Esophagus (tissue), 2 donors: Measurements from ENCODE around the gene RNF181. TPM values are rescaled to one million over a fixed set of nuclear protein-coding genes. Genes with fewer than 3 reads are reported as not detected.
A peak's percentile ranks its signal among the peaks of the same experiment; 100 is the strongest.
"Not testable (repeated sequence)": the region's sequence is repeated elsewhere in the genome, so short reads cannot be mapped to it uniquely, and the experiment has no call there.

Experiments
- H3K27ac ChIP-seq, 2 donors: one replicate each; pipeline ENCODE4 v1.5.1; 2013; ENCODE audit warnings: low read depth in 2 of 2, mild to moderate bottlenecking in 2 of 2, inconsistent platforms in 1 of 2, low read length in 1 of 2, moderate library complexity in 1 of 2
- H3K27me3 ChIP-seq, 2 donors: one replicate each; pipeline ENCODE4 v1.6.1; 2013; ENCODE audit warnings: low read length in 2 of 2, control low read depth in 1 of 2, mild to moderate bottlenecking in 1 of 2; ENCODE audit not compliant: insufficient read depth in 2 of 2, control insufficient read depth in 1 of 2
- H3K36me3 ChIP-seq, 2 donors: one replicate each; pipeline ENCODE4 v1.6.1; 2013; ENCODE audit warnings: low read length in 1 of 2; ENCODE audit not compliant: control insufficient read depth in 2 of 2, insufficient read depth in 2 of 2
- H3K4me1 ChIP-seq, 2 donors: one replicate each; pipeline ENCODE4 v1.6.1; 2013; ENCODE audit warnings: low read length in 1 of 2; ENCODE audit not compliant: control insufficient read depth in 2 of 2, insufficient read depth in 2 of 2
- H3K4me3 ChIP-seq, 2 donors: one replicate each; pipeline ENCODE4 v1.5.1; 2013; ENCODE audit warnings: low read length in 2 of 2, mild to moderate bottlenecking in 2 of 2, low read depth in 1 of 2, moderate library complexity in 1 of 2
- H3K9me3 ChIP-seq, 2 donors: one replicate each; pipeline ENCODE4 v1.6.1; 2013; ENCODE audit warnings: mild to moderate bottlenecking in 2 of 2, low read depth in 1 of 2, low read length in 1 of 2, moderate library complexity in 1 of 2; ENCODE audit not compliant: control insufficient read depth in 2 of 2, insufficient read depth in 1 of 2
- WGBS, 2 donors: extraction: QIAGEN DNeasy Blood & Tissue Kit; methylation state at CpG; one replicate each; pipeline ENCODE4 v1.1.7; 2013; 5-methylcytosine and 5-hydroxymethylcytosine counted together
- polyA plus RNA-seq, 2 donors: library from polyadenylated mRNA; stranded (reverse); fragments of 200-250 nt; gene quantifications; one replicate each; pipeline ENCODE4 v1.2.3, GENCODE V29; 2013
- donor health status: healthy with polysubstance abuse.
- donor health status: Bipolar disorder and iron deficiency.

The RNF181 gene
- polyA plus RNA-seq, 2 donors, result 159 to 189 TPM

DNA sequence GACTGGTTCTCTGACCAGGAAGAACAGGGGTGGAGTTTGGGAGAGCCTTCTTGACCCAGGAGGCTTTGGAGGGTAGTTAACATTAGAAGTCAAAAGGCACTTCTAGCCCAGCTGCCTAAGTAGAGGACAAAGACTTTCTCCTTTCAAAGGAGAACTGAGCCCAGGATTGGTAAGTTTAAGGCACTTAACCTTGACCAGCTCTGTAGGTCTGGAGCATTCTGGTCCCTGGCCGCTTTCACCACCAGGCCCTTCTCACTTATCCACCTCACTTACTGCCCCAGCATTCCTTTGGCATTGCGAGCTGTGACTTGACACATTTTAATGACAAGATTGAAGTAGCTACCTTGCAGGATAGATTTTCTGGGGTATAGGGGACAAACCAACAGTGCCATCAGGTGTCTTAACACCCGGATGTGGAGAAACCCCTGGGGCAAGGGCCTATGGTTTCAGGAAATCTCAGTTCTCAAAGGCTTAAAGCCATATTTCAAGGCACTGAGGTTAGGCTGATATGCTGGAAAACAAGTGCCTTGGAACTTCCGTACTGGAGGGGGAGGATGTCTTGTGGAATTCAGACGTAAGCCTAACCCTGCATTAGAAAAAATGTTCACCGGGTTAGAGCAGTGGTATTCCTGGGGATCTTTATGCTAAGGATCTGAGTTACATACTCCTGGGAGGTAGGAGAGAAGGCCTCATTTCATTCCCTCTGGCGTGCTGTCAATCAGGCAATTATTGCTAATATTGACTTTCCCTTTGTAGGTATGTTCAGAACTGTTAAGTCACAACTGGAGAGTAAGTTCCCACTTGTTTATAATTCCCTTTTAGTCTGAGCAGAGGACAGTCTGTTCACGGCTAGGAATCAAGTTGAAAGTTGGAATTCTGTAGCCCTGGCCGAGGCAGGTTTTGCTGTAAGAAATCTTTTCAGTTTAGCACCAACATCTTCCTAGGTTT is 12.0 kb downstream of the RNF181 start:
- Histone ChIP-seq H3K27me3 (no peaks in the 10 kb centered on the region), H3K4me1 (peaks cover 6 to 18% of the 10 kb centered on the region in 2 donors), H3K9me3 (no peaks in the 10 kb centered on the region), H3K4me3 (no peak overlapping the region), H3K27ac (peak overlapping the region in 1 of 2 donors; percentile 3), H3K36me3 (peaks cover 11% of the 10 kb centered on the region in 2 donors)
- WGBS, 2 donors, result 77 to 81% methylated on average over 9 of the region's 9 CpGs

DNA sequence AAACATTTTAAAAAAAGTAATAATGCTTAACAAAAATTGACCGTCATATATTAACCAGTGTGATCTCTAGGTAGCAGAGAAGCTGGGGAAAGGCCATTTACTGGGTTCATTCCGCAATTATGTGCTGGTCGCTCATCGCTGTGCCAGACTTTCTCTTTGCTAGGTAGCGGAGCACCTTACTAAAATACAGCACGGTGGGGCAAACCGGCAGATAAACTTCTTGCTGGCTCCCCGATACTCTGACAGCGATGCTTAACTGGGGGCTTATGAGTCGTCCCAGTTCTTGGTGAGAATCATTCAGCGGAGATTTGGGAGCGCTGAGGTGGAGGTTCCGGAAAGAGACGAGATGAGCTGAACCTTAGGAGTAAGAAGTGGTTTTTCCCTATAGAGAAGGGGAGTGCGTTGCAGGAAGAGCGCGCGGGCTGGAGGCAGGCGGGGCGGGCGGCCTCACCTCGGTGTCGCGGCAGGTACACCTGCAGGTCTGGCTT is 15.7 kb downstream of the RNF181 start:
- H3K36me3 ChIP-seq, result peaks cover 9 to 11% of the 10 kb centered on the region in 2 donors
- H3K4me1 ChIP-seq, result peaks cover 3 to 8% of the 10 kb centered on the region in 2 donors
- WGBS, 2 donors, result 5 to 6% methylated on average over 24 of the region's 24 CpGs
- H3K4me3 ChIP-seq, result peak overlapping the region; percentile 89 to 94
- no peaks in the 10 kb centered on the region for H3K27me3 ChIP-seq
- H3K27ac ChIP-seq, result peak overlapping the region; percentile 92
- H3K9me3 ChIP-seq, result no peaks in the 10 kb centered on the region

DNA sequence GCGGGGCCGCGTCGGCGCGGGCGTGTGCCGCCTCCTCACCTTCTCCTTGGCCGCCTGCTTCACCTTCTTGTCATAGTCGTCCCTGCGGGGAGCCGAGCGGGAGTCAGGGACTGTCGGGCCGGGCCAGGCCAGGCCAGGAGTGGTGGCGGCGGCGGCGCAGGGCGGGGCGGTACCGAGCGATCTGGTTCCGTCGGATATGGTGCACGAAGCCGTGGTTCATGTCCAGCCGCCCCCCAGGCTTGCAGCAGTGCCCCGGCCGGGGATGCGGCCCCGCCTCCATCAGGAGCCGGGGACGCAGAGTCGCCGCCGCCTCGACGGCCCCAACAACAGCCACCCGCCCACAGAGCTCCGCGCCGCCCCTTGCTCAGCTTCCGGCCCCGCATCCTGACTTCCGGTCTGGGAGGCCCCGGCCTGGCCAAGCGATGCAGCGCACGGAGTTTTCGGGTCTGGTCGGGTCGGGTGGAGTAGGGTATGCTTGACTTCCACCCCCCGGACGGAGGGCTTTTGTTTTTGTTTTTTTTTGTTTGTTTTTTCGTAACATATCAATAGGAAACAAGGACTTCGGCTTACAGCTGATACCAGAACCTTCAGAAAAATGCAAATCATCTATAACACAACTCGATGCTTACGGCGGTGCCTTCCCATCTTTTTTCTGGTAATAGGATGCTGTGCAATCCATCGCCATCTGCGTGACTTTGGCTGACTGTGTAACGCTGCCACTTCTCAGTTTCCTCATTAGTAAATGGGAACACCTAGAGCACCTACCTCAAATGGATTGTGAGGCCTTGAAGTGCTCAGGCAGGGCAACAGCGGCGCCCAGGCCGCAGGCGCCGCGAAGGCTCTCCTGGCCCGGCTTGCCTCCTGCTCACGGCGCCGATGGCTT is 16.4 kb downstream of the RNF181 start, which contains the start of gene C2orf68:
C2orf68 (minus strand) TSS at position 362 of the 883 bp plus-strand sequence; CDS start at position 280, 82 bp downstream.
- Histone ChIP-seq H3K4me1 (peaks cover 3 to 8% of the 10 kb centered on the region in 2 donors), H3K9me3 (no peaks in the 10 kb centered on the region), H3K4me3 (peak within 1 kb of the TSS; percentile 89 to 94), H3K27ac (peak within 1 kb of the TSS; percentile 92), H3K27me3 (no peaks in the 10 kb centered on the region), H3K36me3 (peaks cover 9 to 11% of the 10 kb centered on the region in 2 donors)
- 8 to 11% methylated on average over 69 to 73 of the region's 73 CpGs for WGBS, 2 donors

DNA sequence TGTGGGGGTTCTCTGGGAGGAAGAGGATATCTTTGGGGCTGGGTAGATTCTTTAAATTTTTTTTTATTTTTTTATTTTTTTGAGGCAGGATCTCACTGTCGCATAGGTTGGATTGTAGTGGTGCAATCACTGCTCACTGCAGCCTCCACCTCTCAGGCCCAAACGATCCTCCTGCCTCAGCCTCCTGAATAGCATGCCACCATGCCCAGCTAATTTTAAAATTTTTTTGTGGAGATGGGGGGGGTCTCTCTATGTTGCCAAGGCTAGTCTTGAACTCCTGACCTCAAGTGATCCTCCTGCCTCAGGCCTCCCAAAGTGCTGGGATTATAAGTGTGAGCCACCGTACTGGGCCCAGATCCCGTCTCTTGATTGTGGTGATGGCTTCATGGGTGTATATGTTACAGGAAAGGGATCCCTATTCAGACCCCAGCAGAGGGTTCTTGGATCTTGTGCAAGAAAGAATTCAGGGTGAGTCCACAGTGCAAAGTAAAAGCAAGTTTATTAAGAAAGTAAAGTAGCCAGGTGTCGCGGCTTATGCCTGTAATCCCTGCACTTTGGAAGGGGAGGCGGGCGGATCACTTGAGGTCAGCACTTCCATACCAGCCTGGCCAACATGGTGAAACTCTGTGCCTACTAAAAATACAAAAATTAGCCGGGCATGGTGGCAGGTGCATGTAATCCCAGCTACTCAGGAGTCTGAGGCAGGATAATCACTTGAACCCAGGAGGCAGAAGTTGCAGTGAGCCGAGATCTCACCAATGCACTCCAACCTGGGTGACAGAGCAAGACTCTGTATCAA is 18.4 kb downstream of the RNF181 start:
- WGBS, 2 donors, result 81 to 86% methylated on average over 10 of the region's 10 CpGs
- peaks cover 0 to 15% of the 10 kb centered on the region in 2 donors for H3K4me1 ChIP-seq
- H3K4me3 ChIP-seq, result no peak overlapping the region
- H3K27ac ChIP-seq, result no peak overlapping the region
- peaks cover 3 to 6% of the 10 kb centered on the region in 2 donors for H3K36me3 ChIP-seq
- no peaks in the 10 kb centered on the region for H3K27me3 ChIP-seq
- H3K9me3 ChIP-seq, result no peaks in the 10 kb centered on the region

DNA sequence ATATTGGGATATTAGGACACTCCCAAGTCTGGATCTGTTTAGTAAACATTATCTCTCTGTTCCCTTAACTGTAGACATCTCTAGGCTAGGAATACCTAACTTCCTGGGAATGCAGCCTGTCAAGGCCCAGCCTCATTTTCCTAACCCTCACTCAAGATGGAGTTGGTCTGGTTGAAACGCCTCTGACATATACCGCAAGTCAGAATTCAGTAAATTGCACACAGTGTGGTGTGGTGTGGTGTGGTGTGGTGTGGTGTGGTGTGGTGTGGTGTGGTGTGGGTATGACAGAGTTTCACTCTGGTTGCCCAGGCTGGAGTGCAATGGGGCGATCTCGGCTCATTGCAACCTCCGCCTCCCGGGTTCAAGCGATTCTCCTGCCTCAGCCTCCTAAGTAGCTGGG is 19.2 kb downstream of the RNF181 start:
- peaks cover 0 to 12% of the 10 kb centered on the region in 2 donors for H3K4me1 ChIP-seq
- not testable (repeated sequence) for H3K27me3 ChIP-seq, H3K36me3 ChIP-seq, H3K9me3 ChIP-seq, H3K4me3 ChIP-seq, H3K27ac ChIP-seq
- WGBS, 2 donors, result 94 to 98% methylated on average over 7 of the region's 7 CpGs

DNA sequence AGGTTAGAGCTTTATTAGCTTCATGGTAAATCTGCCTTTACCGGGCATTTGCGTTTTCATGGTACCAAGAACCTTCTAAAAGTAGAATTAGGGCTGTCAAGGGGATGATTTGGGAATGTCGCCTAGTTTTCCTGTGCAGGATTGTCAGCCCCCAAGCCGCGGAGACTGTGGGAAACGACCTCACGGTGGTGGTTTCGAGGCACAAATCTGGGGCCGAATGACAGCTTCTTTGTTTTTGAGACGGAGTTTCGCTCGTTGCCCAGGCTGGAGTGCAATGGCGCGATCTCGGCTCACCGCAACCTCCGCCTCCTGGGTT is 19.8 kb downstream of the RNF181 start:
- Histone ChIP-seq H3K27ac (no peak overlapping the region), H3K4me3 (peak overlapping the region in 1 of 2 donors; percentile 64)
- 78 to 90% methylated on average over 12 to 17 of the region's 17 CpGs for WGBS, 2 donors

DNA sequence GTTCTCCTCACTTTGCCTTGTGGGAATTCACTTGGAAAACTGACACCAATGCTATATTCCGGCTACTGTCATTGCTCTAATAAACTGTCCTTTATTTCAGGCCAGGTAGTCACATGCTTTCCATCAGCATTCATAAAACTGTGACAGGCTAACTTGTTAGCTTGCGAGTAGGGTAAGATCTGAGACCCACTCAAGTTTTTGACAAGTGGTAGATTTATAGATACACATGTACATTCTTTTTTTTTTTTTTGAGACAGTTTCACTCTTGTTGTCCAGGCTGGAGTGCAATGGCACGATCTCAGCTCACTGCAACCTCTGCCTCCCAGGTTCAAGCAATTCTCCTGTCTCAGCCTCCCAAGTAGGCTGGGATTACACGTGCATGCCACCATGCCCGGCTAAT is 22.2 kb downstream of the RNF181 start:
- not testable (repeated sequence) for H3K36me3 ChIP-seq, H3K4me1 ChIP-seq, H3K27ac ChIP-seq, H3K27me3 ChIP-seq, H3K9me3 ChIP-seq
- WGBS, 2 donors, result 82 to 90% methylated on average over 5 of the region's 5 CpGs
- H3K4me3 ChIP-seq, result peak overlapping the region in 1 of 2 donors; percentile 22

More for the DNA sequence above, 19.8 kb downstream of the RNF181 start:
- Histone ChIP-seq H3K36me3 (no peaks in the 10 kb centered on the region), H3K9me3 (no peaks in the 10 kb centered on the region), H3K4me1 (peaks cover 0 to 10% of the 10 kb centered on the region in 2 donors), H3K27me3 (no peaks in the 10 kb centered on the region)

DNA sequence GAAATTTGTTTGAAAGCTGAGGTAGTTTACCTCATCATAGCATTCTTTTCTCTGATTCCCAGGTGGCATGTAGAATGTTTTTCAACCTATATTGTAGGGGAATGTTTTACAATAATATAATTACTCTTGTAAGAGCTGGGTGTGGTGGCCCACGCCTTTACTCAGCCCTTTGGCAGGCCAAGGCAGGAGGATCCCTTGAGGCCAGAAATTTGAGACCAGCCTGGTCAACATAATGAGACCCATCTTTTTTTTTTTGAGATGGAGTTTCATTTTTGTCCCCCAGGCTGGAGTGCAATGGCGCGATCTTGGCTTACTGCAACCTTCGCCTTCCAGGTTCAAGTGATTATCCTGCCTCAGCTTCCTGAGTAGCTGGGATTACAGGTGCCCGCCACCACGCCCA is 24.1 kb downstream of the RNF181 start:
- no peaks in the 10 kb centered on the region for H3K27me3 ChIP-seq
- peaks cover 0 to 7% of the 10 kb centered on the region in 2 donors for H3K4me1 ChIP-seq
- WGBS, 2 donors, result 76 to 85% methylated on average over 6 of the region's 6 CpGs
- peaks cover 12 to 15% of the 10 kb centered on the region in 2 donors for H3K36me3 ChIP-seq
- H3K4me3 ChIP-seq, result no peak overlapping the region
- no peak overlapping the region for H3K27ac ChIP-seq
- no peaks in the 10 kb centered on the region for H3K9me3 ChIP-seq

DNA sequence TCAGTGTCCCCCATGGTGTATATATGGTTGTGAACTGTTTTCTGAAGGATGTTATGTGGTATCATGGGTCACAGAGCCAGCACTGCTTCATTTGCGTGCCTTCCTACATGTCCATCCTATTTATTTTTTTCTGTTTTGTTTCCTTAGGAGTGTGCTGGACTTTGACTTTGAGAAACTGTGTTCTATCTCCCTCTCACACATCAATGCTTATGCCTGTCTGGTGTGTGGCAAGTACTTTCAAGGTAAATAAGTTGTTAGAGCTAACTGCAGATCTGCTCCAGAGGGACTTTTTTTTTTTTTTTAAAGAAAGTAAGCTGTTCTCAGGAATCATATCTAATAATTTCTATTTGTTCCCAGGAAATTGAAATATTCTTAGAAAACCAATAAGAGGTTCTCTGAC is 25.8 kb downstream of the RNF181 start:
- H3K27me3 ChIP-seq, result no peaks in the 10 kb centered on the region
- H3K9me3 ChIP-seq, result no peaks in the 10 kb centered on the region
- H3K4me1 ChIP-seq, result peaks cover 0 to 7% of the 10 kb centered on the region in 2 donors
- H3K36me3 ChIP-seq, result peaks cover 18 to 21% of the 10 kb centered on the region in 2 donors
- H3K4me3 ChIP-seq, result no peak overlapping the region
- no peak overlapping the region for H3K27ac ChIP-seq
- WGBS, 2 donors, result 92 to 100% methylated on average over 1 of the region's 1 CpG
